ENCODE data around the gene EVA1C. TPM values are rescaled to one million over a fixed set of nuclear protein-coding genes. Genes with fewer than 3 reads are reported as not detected.

Gene EVA1C
- total RNA-seq, 2 donors from 2014 or later = 25.5 to 45.9 TPM

DNA sequence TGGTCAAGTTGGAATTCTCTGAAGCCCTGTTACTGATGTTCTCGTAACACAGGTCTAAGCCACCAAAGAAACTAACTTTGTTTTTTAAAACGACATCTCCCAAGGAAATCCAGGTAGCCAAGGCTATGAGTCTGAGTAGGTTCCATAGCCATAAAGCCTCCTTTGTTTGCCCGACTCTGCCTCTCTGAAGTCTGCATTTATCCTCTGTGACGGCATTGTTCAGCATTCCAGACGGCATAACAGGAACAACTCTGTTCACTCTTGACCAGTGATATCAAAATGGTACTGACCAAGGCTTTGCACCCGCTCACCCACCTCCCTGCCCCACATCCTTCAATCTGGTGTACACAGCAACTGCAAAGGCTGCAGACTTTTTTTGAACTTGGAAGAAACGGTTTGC is 34.5 kb upstream of the EVA1C start:
- TF ChIP-seq, protein P1, sequence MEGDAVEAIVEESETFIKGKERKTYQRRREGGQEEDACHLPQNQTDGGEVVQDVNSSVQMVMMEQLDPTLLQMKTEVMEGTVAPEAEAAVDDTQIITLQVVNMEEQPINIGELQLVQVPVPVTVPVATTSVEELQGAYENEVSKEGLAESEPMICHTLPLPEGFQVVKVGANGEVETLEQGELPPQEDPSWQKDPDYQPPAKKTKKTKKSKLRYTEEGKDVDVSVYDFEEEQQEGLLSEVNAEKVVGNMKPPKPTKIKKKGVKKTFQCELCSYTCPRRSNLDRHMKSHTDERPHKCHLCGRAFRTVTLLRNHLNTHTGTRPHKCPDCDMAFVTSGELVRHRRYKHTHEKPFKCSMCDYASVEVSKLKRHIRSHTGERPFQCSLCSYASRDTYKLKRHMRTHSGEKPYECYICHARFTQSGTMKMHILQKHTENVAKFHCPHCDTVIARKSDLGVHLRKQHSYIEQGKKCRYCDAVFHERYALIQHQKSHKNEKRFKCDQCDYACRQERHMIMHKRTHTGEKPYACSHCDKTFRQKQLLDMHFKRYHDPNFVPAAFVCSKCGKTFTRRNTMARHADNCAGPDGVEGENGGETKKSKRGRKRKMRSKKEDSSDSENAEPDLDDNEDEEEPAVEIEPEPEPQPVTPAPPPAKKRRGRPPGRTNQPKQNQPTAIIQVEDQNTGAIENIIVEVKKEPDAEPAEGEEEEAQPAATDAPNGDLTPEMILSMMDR (IDR thresholded peaks at IDR 0.05) = no peak
- no peak for DNase-seq (ENCODE audit: low spot score)
- peaks cover 67% of the 10 kb centered on the region for H3K36me3 ChIP-seq
- H3K27ac ChIP-seq = peak overlapping the region in 1 of 2 donors; percentile 41
- no peaks in the 10 kb centered on the region for H3K27me3 ChIP-seq
- H3K9me3 ChIP-seq = no peaks in the 10 kb centered on the region
- H3K4me3 ChIP-seq = no peak overlapping the region
- peaks cover 0 to 1% of the 10 kb centered on the region in 2 donors for H3K4me1 ChIP-seq

- Histone ChIP-seq H3K4me3 (no peak overlapping the region), H3K27ac (peak overlapping the region in 1 of 2 donors; percentile 41), H3K36me3 (peaks cover 77% of the 10 kb centered on the region), H3K27me3 (no peaks in the 10 kb centered on the region), H3K4me1 (no peaks in the 10 kb centered on the region), H3K9me3 (no peaks in the 10 kb centered on the region)
- no peak for DNase-seq (ENCODE audit: low spot score)
- TF ChIP-seq, protein P1 (IDR thresholded peaks at IDR 0.05) = no peak
Observed at GRCh38 chr21:32378956-32379355, 33.5 kb upstream of the EVA1C start.

GRCh38 chr21:32380940-32381339 is 31.6 kb upstream of the EVA1C start:
- Histone ChIP-seq H3K4me3 (no peak overlapping the region), H3K4me1 (no peaks in the 10 kb centered on the region), H3K36me3 (peaks cover 69% of the 10 kb centered on the region), H3K9me3 (no peaks in the 10 kb centered on the region), H3K27me3 (no peaks in the 10 kb centered on the region), H3K27ac (no peak overlapping the region)
- no peak for DNase-seq (ENCODE audit: low spot score)
- TF ChIP-seq, protein P1 (IDR thresholded peaks at IDR 0.05) = no peak

- peaks cover 65% of the 10 kb centered on the region for H3K36me3 ChIP-seq
- no peaks in the 10 kb centered on the region for H3K9me3 ChIP-seq
- DNase-seq (ENCODE audit: low spot score) = no peak
- TF ChIP-seq, protein P1 (IDR thresholded peaks at IDR 0.05) = no peak
- H3K4me1 ChIP-seq = peaks cover 0 to 6% of the 10 kb centered on the region in 2 donors
- no peaks in the 10 kb centered on the region for H3K27me3 ChIP-seq
- H3K4me3 ChIP-seq = no peak overlapping the region
- no peak overlapping the region for H3K27ac ChIP-seq
Observed at GRCh38 chr21:32381571-32381970, 30.9 kb upstream of the EVA1C start.

GRCh38 chr21:32382108-32382644 is 30.3 kb upstream of the EVA1C start:
- Histone ChIP-seq H3K36me3 (peaks cover 63% of the 10 kb centered on the region), H3K27ac (no peak overlapping the region), H3K9me3 (no peaks in the 10 kb centered on the region), H3K27me3 (no peaks in the 10 kb centered on the region), H3K4me1 (peaks cover 0 to 11% of the 10 kb centered on the region in 2 donors), H3K4me3 (no peak overlapping the region)
- no peak for DNase-seq (ENCODE audit: low spot score)
- TF ChIP-seq, protein P1 (IDR thresholded peaks at IDR 0.05) = no peak

GRCh38 chr21:32383812-32384211 is 28.7 kb upstream of the EVA1C start:
- Histone ChIP-seq H3K36me3 (peaks cover 48% of the 10 kb centered on the region), H3K9me3 (no peaks in the 10 kb centered on the region), H3K4me3 (no peak overlapping the region), H3K4me1 (peaks cover 0 to 11% of the 10 kb centered on the region in 2 donors), H3K27me3 (no peaks in the 10 kb centered on the region), H3K27ac (no peak overlapping the region)
- DNase-seq (ENCODE audit: low spot score) = no peak
- TF ChIP-seq, protein P1 (IDR thresholded peaks at IDR 0.05) = no peak

All from right atrium auricular region (tissue), 2 donors.